Activated CD4-positive, alpha-beta T cell treated with anti-CD3 and anti-CD28 coated beads for 48 hours (primary cell): ENCODE measurements around the gene AHSG.
"Not testable (repeated sequence)": the region's sequence is repeated elsewhere in the genome, so short reads cannot be mapped to it uniquely, and the experiment has no call there.

Experiments
- DNase-seq: peaks from one replicate; pipeline ENCODE4 v3.0.0-alpha.2; 2020

AHSG gene, protein sequence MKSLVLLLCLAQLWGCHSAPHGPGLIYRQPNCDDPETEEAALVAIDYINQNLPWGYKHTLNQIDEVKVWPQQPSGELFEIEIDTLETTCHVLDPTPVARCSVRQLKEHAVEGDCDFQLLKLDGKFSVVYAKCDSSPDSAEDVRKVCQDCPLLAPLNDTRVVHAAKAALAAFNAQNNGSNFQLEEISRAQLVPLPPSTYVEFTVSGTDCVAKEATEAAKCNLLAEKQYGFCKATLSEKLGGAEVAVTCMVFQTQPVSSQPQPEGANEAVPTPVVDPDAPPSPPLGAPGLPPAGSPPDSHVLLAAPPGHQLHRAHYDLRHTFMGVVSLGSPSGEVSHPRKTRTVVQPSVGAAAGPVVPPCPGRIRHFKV

DNA sequence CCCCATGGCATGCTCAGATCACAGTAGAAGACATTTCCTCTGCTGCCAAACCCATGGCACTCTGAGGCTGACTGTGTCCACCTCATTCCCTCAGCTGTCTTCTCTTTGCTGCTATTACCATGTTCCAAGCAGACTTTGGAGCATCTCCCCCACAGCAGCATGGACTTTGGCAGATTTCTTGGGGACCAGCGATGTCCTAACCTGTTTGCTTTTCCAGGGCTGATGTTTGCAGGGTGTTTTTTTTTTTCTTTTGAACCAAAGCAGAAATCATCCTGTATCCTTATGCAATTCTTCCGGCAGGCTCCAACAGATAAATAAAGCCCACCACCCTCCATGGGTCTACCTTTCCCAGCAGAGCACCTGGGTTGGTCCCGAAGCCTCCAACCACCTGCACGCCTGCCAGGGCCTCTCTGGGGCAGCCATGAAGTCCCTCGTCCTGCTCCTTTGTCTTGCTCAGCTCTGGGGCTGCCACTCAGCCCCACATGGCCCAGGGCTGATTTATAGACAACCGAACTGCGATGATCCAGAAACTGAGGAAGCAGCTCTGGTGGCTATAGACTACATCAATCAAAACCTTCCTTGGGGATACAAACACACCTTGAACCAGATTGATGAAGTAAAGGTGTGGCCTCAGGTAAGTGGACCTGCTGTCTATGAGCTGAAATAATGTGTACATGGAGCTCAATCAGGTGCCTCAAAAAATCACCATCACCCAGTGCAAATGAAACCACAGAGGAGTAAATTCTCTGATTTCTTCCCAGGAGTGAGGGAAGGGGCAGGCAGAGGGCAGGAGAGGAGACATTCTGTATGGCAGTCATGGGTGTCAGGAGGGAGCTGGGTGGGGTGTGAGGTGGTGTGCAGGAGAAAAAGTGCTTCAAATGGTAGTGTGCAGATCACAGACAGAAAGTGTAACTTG lies at the start of gene AHSG:
AHSG (plus strand) TSS at position 340 of the 916 bp plus-strand sequence; CDS start at position 422, 82 bp downstream.
- no peak for DNase-seq

DNA sequence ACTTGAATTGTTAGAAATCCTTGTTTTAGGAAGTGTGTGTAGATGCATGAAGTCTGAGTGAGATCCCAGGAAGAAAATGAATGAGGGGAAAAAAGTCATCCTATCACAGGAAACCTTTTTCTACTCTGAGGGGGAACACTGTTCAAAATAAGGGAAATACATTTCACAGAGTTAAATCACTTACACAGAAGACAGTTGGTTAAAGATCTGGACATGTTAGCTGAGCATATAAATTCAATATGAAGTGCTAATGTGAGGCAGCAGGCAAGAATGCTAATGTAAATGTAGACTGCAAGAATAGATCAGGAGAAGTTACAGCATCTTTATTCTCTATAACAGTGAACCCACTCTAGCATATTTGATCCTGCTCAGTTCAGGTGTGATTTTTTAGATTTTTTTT lies 48.3 kb upstream of the AHSG start:
- DNase-seq: no peak

DNA sequence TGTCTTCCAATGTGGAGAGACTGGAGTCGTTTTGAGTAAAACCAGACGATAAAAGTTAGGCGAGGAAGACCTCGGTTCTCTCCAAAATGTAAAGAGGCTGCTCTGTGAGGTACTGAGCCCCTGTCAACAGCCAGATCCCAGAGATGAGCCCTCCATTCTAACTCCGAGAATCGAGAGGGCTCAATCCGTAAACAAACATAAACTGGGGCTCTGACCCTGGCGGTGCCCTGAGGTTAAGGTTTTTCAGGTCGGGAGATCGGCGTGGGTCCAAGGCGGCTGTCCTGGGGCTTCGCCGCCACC lies 46.1 kb upstream of the AHSG start:
- DNase-seq: no peak

DNA sequence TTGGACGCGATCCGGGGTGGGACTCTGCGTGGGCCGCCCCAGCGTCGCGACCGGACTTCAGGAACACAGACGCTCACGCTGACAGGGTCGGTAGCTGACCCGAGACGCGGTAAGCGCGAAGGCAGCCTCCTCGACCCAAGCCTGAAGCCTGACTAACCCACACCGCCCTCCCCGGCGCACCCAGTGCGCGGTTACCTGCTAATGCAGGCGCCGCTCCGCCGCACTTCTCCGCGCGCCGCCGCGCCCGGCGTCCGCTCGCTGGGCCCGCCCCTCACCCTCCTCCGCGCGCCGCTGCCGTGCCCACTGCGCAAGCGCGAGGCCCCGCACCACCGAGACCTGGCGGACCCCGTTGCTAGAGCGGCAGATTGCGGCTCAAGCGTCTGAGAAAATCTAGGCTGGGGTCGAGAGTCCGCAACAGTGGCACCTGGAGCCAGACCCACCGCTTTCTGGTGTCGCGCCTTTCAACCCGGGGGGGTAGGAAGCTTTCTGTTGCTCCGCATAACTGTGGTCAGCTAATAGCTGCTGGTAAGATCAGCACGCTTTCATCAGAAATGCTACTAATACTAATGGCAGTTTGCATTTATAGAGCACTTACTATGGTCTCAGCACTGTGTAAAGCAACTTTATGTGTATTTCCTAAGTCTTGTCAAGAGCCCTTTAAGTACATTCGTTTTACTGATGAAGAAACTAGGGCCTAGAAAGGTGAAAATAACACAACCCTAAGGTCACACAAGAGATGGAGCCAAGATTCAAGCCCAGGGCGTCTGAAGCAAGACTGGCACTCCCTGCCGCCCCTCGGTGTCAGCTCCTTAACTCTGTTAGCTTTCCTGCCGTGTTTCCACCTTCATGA lies 45.6 kb upstream of the AHSG start, which contains the start of gene TBCCD1:
TBCCD1 (minus strand) TSS at position 268 of the 850 bp plus-strand sequence. CDS start 3,010 bp downstream, outside the sequence.
- peak; percentile 95 for DNase-seq

DNA sequence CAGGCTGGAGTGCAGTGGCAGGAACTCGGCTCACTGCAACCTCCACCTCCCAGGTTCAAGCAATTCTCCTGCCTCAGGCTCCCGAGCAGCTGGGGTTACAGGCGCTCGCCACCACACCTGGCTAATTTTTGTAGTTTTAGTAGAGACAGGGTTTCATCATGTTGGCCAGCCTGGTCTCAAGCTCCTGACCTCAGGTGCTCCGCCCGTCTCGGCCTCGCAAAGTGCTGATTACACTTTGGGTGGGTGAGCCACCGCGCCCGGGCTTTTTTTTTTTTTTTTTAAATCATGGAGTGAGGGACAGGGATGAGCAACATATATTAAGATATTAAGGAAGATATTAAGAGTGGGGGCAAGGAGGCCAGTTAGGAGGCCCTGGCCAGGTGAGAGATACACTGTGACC lies 43.5 kb upstream of the AHSG start:
- DNase-seq: not testable (repeated sequence)

DNA sequence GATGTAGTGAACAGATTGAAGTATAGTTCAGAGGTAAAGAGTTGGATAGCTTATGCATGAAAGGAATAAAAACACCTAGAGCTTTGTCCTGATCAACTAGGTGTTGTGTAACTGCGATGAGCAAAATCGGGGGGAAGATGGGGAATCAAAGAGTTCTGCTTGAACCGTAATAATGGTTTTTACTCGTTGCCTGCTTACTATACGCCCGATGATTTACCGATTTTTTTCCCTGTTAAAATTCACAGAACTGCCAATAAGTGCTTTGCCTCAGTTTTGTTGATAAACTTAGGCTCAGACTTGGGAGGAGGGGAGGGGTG lies 43.1 kb upstream of the AHSG start:
- no peak for DNase-seq

DNA sequence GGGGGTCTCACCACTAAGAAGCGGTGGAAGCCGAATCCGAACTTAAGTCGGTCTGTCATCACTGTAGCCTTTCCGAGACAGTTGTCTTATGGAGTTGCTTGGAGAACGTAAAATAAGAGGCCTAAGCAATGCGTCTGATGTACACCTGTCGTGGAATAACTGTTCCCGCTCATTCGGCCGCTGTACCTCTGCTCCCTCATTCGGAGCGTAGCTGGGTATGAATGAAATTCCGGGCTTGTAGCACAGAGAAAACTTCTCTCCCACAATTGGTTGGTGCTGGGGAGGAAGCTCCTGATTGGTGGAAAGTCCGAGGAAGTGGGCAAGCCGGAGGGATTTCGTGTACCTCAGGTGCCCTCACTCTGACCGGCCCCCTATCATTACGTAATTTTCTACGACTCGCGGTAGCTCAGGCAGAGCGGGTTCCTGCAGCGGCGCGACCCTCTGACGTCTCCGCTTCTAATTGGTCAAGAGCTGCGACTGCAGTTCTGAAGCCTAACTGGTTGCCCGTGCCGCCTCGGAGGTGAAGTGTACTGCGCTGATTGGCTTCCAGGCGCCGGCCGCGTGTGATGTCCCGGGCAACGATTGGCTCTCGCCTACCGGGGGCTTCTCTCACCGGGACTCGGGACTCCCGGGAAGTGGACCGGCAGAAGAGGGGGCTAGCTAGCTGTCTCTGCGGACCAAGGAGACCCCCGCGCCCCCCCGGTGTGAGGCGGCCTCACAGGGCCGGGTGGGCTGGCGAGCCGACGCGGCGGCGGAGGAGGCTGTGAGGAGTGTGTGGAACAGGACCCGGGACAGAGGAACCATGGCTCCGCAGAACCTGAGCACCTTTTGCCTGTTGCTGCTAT lies 42.5 kb upstream of the AHSG start, which contains the start of gene DNAJB11:
DNAJB11 (plus strand) TSS at position 625 of the 845 bp plus-strand sequence; CDS start at position 803, 178 bp downstream.
- DNase-seq: peak; percentile 99

DNA sequence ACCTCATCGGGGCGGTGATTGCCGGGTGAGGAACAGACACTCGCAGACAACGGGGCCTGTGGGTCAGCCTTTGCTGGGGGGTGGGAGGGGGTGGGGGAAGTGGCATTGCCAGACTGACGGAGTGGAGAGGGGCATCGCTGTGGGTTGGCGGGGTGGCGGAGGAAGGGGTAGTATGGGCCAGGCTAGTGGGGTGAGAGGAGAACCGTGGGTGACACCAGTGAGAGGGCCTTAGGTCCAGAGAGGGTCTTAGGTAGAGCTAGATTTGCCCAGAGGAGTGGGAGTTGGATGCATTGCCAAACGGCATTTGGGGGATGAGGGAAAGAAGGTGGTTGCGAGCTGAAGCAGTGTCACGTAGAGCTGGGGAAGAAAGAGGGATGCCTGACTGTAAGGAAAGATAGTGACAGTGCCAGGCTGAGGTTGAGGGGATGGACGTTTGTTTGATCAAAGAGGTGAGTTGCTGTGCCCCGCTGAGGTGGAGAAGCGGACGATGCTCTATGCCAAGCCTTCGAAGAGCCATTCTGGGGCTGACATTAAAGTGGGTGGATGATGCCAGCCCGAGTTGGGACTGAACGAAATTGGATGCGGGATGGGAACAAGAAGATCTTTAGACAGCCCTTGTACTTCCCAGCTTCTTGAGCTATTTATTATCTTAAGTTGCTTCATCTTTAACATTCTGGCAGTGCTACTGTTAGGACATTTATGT lies 41.8 kb upstream of the AHSG start:
- DNase-seq: no peak

DNA sequence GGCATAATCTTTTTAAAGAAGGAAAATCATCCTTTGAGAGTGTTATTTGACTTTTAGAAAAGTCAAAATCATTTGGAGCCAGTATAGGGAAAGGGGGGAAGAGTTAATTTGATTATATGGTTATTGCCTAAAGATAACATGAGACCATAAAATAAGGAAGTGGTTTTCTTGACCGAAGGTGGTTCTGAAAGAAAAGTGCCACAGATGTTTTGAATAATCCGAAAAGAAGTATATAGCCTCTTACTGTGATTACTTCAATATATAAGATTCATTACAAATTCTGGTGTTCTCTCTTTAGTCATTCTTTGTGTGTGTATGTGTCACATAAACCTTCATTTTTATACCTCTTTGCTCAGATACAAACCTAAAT lies 41.2 kb upstream of the AHSG start:
- no peak for DNase-seq

DNA sequence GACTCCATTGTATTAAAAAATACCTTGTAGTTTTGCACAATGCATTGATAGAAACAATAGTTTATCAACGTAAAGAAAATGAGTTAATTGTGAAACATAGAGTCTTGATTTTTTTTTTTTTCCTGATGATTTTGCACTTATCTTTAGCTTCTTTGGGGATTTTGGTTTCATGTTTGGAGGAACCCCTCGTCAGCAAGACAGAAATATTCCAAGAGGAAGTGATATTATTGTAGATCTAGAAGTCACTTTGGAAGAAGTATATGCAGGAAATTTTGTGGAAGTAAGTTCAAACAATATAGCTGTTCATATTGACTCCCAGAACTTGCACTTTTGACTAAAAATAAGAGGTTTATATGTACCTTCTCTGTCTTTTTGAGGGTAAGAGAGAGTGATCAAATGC lies 35.3 kb upstream of the AHSG start:
- no peak for DNase-seq

DNA sequence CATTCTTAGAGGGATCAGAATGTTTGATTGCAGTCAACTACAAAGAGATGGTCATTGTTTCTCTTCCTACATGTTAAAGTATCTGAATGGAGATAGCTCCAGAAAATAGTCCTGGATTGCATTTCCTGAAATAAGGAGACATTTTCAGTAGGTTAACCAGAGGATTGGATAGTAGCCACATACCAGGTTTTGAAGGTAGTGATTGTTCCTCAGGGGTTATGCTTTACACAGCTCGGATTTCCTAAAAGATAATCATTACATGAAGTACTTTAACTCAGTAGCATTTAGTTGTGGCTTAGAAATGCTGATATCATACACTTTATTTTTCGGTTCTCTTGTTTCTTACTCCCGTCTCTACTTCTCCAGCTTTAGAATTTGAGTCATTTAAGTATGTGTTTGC lies 32.1 kb upstream of the AHSG start:
- no peak for DNase-seq

DNA sequence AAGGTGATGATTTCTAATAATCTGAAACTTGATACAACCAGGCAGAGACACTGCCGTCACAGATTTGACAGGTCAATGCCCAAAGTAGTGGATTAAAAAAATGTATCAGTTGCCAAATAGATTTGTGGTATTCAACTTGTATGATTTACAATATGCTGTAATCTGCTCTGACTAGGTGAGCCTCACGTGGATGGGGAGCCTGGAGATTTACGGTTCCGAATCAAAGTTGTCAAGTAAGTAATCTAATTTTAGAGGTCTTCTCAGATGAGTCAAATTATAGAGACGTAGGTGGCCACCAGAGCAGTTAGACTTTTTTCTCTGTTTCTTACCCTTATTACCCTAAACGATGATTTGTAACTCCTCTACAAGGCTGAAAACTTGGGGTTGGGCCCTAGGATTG lies 30.3 kb upstream of the AHSG start:
- no peak for DNase-seq

DNA sequence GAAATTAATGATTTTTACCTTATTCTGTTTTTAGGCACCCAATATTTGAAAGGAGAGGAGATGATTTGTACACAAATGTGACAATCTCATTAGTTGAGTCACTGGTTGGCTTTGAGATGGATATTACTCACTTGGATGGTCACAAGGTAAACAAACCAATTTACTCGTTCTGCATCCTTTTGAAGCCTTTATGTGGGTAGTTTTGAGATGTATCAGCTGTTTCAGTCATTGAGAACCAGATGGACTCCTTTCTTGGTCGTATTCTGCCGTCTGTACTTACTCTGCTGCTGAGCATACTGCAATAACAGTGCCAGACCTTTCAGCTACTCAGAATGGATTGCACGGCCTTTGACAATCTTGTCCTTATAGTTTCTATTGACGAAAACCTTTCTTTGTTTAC lies 29.0 kb upstream of the AHSG start:
- DNase-seq: no peak

DNA sequence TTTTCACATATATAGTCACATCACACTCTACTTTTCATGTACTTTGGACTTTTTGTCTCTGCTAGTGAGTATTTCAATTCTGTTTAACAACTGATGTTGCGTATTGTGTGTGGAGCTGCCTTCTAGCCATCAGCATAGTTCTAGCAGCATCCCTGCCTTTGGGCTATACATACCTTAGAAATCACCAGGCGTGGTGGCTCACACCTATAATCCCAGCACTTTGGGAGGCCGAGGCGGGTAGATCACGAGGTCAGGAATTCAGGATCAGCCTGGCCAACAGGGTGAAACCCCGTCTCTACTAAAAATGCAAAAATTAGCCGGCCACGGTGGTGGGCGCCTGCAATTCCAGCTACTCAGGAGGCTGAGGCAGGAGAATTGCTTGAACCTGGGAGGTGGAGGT lies 26.6 kb upstream of the AHSG start:
- DNase-seq: not testable (repeated sequence)

DNA sequence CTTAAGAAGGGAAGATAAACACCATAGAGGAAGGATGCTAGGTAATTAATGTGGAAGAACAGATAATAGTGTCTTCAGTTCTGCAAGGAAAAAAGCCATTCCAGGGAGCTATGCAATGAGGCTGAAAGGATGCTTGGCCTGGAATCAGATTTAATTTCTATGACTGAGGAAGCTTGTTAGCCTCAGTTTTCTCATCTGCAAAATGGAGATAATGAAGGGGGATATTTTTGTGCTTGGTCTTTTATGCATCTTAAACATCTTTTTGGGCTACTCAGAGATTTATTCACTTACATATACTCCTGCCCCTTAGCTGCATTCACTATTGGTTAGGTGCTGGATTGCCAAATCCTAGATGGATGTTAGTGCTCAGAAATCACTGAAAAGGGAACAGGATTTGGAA lies 25.7 kb upstream of the AHSG start:
- DNase-seq: no peak

DNA sequence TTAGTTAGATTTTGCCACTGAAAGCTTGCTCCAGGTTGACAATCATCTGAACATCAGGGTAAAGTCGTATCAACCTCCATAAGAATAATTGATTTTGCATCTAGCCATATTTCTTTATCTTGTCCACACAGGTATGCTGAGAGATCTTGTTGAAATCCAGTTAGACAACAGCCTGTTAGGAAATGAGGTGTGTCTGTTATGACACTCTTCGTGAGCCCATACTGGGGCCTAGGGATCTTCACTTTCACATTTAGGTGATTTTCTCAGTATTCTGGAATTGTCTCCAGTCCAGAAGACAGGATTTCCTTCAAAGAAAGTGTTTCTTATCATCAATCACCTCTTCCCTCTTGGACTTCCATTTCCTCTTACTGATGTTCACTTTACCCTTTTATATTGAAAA lies 24.2 kb upstream of the AHSG start:
- DNase-seq: no peak

DNA sequence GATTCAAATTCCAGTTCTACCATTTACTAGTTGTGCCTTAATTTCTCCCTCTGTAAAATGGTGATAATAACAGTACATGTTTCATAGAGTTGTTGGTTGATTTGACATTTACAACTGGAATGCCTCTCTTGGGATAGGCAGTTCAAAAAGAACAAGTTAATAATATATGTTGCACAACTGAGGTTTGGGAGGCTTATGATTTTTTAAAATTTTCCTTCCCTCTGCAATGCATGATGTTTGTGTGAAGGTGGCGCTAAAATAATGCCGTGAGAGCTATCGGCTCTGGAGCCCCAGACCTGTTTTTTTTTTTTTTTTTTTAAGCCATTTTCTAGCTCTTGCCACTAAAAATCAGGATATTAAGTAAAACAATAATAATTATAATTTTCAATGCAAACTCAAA lies 23.7 kb upstream of the AHSG start:
- DNase-seq: no peak

DNA sequence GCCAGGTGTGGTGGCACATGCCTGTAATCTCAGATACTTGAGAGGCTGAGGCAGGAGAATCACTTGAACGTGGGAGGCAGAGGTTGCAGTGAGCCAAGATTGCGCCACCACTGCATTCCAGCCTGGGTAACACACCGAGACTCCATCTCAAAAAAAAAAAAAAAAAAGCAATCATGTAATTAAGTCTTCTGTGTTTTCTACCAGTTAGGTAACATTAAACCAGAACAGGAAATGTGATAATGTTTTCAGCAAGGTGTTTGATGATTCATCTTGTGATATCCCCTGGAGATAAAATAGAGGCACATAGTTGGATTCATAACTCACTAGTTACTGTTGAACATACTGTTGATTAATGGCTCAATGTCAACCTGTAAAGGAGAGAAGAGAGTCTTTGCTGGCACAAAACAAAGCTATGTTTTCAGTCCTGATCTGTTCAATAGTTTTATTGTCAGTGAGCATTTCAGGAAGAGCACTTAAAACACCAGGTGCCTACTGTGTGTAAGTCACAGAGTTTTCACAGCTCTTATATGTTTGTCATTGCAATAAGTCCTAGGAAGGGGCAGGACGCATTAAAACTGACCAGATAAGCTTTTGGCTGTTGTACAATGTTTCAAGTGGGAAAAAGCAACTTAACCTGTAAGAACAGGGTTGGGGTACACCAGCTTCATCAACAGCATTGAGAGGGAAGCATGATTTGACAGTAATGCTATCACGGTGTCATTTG lies 22.8 kb upstream of the AHSG start:
- no peak for DNase-seq

DNA sequence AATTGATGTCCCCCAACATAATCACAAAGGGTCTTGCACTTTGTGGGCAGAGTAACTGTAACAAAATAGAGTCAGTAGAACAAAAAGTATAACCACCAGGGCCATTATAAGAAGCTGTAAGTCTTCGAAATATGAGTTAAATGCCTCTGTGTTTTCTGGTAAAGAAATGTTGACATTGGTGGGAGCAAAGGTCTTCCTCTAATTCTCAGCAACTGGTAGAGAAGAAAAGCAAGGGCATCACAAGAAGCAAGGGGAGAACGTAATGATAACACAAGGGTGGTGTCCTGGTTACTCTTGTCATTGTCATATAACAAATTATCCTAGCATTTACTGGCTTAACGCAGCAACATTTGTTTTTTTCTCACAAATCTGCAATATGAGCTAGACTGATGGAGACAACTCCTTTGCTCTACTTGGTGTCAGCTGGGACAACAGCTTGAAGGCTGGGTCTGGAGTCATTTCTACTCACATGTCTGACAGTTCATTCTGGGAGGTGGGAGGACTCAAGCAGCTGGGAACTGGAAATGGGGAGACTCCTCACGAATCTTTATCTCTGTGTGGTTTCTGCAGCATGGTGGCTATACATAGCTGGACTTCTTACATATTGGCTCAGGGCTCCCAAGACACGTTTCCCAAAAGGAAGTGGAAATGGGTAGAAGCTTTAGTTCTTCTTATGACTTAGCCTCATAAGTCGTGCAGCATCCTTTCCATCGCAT lies 22.1 kb upstream of the AHSG start:
- no peak for DNase-seq

DNA sequence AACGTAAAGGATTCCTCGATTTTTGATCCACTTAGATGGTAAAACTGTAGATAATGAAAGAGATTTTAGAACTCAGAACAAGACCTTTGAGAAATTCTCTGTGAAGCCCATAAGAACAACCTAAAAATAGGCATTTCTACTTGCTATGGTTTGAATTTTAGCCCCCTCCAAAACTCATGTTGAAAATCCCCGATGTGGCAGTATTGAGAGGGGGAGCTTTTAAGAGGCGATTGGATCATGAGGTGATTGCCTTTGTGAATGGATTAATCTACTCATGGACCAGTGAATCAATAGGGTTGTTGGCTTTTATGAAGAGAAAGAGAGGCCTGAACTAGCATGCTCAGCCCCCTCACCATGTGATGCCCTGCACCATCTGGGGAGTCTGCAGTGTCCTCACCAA lies 20.2 kb upstream of the AHSG start:
- no peak for DNase-seq
